Gastroesophageal sphincter (tissue), 4 donors: ENCODE measurements around the gene MUC20. TPM values are rescaled to one million over a fixed set of nuclear protein-coding genes. Genes with fewer than 3 reads are reported as not detected.
"Not testable (repeated sequence)": the region's sequence is repeated elsewhere in the genome, so short reads cannot be mapped to it uniquely, and the experiment has no call there.

Source experiments
- ATAC-seq: fragments of 150-250 bp; one replicate; pipeline ENCODE4 v1.9.1; 2016; ENCODE audit warnings: mild to moderate bottlenecking, moderate library complexity
- H3K27ac ChIP-seq, 4 donors: fragments of 200-600 bp; sonication (generic) in 3 of 4; 1 replicate in 3 of 4; 2 replicates in 1 of 4; pipeline ENCODE4 v1.5.1; 2016 to 2019
- H3K27me3 ChIP-seq: fragments of 200-600 bp; sonication (generic); one replicate; pipeline ENCODE4 v1.5.1; 2019
- H3K36me3 ChIP-seq, 2 donors: fragments of 200-600 bp; sonication (generic); one replicate each; pipeline ENCODE4 v1.5.1; 2019; ENCODE audit warnings: control low read depth in 1 of 2
- H3K4me1 ChIP-seq, 3 donors: fragments of 200-600 bp; sonication (generic); 1 replicate in 2 of 3; 2 replicates in 1 of 3; pipeline ENCODE4 v1.5.1; 2016 to 2019; ENCODE audit warnings: control low read depth in 2 of 3
- H3K4me3 ChIP-seq, 2 donors: fragments of 200-600 bp; sonication (generic); one replicate each; pipeline ENCODE4 v1.5.1; 2019; ENCODE audit warnings: mild to moderate bottlenecking in 1 of 2, moderate library complexity in 1 of 2
- H3K9me3 ChIP-seq, 3 donors: fragments of 200-600 bp; sonication (generic); one replicate each; pipeline ENCODE4 v1.5.1; 2017 to 2019; ENCODE audit warnings: control low read depth in 2 of 3
- EP300 ChIP-seq: sonication (generic); formaldehyde crosslinking; IDR thresholded peaks from one replicate; pipeline ENCODE4 v1.6.1; 2017; ENCODE audit warnings: antibody characterized with exemption, mild to moderate bottlenecking
- POLR2A ChIP-seq, 2 donors: fragments of 450-650 bp; IDR thresholded peaks; one replicate each; pipeline ENCODE4 v1.6.1; 2017; ENCODE audit warnings: antibody characterized with exemption in 2 of 2, mild to moderate bottlenecking in 2 of 2, moderate library complexity in 1 of 2
- POLR2AphosphoS5 ChIP-seq: sonication (generic); formaldehyde crosslinking; IDR thresholded peaks from one replicate; pipeline ENCODE4 v1.6.1; 2017; ENCODE audit warnings: antibody characterized with exemption
- WGBS, 2 donors: methylation state at CpG; one replicate each; pipeline ENCODE4 v1.1.5; 2018; ENCODE audit warnings: low coverage in 1 of 2; 5-methylcytosine and 5-hydroxymethylcytosine counted together
- small RNA-seq, 4 donors: library from RNA; depleted of rRNA; stranded (forward); fragments of <200 nt; gene quantifications; one replicate each; pipeline ENCODE3, GENCODE V24; 2016
- total RNA-seq, 4 donors: library from RNA; depleted of rRNA; stranded (reverse); fragments of >200 nt; gene quantifications; one replicate each; pipeline ENCODE4 v1.1.0, GENCODE V29; 2016
- TF ChIP-seq, protein P1 (sequence below), 4 experiments: fragments of 200-600 bp in 2 of 4; fragments of 450-650 bp in 2 of 4; sonication (generic) in 1 of 4; IDR thresholded peaks; one replicate each; pipeline ENCODE4 v1.5.1; 2017 to 2019; ENCODE audit warnings: antibody characterized with exemption in 4 of 4, mild to moderate bottlenecking in 2 of 4, moderate library complexity in 2 of 4

MUC20 gene
- total RNA-seq, 4 donors from 2014 or later = 2.0 to 7.7 (median 4.8) TPM

DNA sequence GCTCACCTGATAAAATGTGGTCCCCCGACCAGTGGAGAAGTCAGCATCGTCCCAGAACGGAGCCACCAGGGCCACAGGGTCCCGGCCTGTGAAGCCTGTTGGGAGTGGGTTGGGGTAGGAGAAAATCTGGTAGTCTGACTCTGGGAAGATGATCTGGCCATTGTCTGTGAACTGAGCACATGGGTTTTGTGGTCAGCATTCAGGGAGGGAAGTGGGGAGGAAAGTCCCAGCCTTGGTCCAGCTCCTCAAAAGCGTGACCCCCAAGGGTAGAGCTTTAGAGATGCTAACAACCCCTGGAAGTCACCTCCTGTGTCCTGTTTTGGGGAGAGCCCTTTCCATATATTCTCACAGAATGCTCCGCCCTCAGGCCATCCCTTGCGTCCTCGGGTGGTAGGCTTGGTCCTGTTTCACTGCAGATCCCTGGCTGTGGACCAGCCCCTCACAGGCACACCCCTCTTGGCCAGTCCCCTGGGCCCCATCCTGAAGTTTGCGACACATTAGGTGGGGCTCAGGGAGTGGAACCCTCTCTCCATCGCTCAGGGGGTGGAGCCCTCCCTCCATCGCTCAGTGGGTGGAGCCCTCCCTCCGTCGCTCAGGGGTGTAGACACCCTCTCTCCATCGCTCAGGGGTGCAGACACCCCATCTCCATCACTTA, 51.0 kb downstream of the MUC20 start:
- TF ChIP-seq, protein P1, sequence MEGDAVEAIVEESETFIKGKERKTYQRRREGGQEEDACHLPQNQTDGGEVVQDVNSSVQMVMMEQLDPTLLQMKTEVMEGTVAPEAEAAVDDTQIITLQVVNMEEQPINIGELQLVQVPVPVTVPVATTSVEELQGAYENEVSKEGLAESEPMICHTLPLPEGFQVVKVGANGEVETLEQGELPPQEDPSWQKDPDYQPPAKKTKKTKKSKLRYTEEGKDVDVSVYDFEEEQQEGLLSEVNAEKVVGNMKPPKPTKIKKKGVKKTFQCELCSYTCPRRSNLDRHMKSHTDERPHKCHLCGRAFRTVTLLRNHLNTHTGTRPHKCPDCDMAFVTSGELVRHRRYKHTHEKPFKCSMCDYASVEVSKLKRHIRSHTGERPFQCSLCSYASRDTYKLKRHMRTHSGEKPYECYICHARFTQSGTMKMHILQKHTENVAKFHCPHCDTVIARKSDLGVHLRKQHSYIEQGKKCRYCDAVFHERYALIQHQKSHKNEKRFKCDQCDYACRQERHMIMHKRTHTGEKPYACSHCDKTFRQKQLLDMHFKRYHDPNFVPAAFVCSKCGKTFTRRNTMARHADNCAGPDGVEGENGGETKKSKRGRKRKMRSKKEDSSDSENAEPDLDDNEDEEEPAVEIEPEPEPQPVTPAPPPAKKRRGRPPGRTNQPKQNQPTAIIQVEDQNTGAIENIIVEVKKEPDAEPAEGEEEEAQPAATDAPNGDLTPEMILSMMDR (IDR thresholded peaks at IDR 0.05) = no peak
- TF ChIP-seq POLR2A (IDR thresholded peaks at IDR 0.05) (no peak), EP300 (no peak), POLR2AphosphoS5 (no peak)
- Histone ChIP-seq H3K4me3 (no peak overlapping the region), H3K27me3 (no peaks in the 10 kb centered on the region), H3K9me3 (no peaks in the 10 kb centered on the region), H3K36me3 (no peaks in the 10 kb centered on the region), H3K4me1 (no peaks in the 10 kb centered on the region), H3K27ac (no peak overlapping the region)
- 67 to 90% methylated on average over 2 to 3 of the region's 14 CpGs for WGBS, 2 donors
- no peak for ATAC-seq

DNA sequence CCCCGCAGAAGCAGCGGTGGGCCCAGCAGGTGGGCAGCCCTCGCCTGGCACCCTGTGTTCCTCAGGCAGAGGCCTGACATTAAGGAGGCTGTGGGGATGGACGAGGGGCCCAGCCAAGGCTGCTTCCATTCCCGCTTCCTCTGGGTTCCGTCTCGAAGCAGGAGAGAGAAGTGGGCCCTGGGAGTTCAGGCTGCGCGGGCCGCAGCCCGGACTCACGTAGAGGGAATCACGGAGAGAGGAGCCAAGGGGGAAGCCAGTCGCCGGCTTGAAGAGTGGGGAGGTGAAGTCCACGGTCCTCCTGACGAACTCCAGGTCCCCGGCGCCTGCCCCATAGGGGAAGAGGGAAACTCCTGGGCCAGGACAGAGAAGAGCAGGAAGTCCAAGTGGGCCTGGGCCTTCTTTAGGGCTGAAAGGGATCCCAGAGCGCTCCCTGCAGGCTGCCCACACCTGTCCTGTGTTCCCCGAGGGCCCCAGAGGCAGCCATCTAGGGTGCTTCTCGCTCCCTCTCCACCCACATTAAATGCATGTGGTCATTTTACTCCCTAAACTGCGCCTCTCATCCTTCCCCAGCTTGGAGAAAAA, 53.3 kb downstream of the MUC20 start:
- ATAC-seq = no peak
- Histone ChIP-seq H3K4me3 (no peak overlapping the region), H3K36me3 (no peaks in the 10 kb centered on the region), H3K27me3 (peaks cover 9% of the 10 kb centered on the region), H3K4me1 (no peaks in the 10 kb centered on the region), H3K9me3 (no peaks in the 10 kb centered on the region), H3K27ac (no peak overlapping the region)
- TF ChIP-seq POLR2A (IDR thresholded peaks at IDR 0.05) = no peak
- WGBS, 2 donors = 89% methylated on average over 16 of the region's 23 CpGs; no CpG with 5 or more reads in 1 of the 2 donors

DNA sequence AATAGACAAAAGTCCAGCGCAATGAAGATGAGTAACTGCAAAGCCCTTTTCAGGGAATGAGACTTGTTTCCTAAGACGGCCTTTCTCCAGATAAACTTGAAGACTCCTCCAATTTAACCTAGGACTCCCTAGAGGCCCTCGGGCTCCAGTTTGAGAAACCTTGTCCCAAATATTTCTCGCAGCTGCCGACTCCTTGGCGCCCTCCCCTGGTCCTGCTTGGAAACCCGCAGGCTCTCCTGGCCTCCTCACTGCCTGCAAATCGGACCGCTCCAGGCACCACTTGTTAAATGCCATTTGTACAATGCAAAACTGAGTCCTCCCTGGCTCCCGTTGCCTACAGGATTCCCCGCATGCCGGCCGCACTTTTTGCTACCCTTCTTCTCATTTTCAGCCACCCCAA, 54.1 kb downstream of the MUC20 start:
- TF ChIP-seq, protein P1 (IDR thresholded peaks at IDR 0.05) = peak in 3 of 4 experiments; percentile 27 to 60 (median 54)
- no peak for TF ChIP-seq POLR2A (IDR thresholded peaks at IDR 0.05)
- no peak for TF ChIP-seq EP300
- no peak for TF ChIP-seq POLR2AphosphoS5

DNA sequence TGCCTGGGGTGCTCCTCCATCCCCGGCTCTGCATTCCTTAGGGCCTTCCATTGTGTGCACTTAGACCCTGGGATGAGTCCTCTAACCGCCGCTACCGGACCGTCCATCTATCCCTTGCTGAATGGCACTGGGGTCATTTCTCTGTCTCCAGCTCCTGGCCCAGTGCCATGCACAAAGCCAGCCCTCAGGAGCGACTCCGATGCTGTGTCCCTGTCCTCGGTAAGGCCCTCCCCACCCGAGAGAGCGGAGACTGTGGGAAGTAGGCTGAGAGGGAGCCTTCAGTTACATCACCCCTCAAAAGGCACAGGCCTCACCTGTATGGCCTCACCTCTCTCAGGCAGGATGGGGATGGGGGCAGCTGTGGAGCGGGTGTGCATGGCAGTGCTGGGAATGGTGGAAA, 57.2 kb downstream of the MUC20 start:
- TF ChIP-seq POLR2A (IDR thresholded peaks at IDR 0.05) (no peak), POLR2AphosphoS5 (no peak), EP300 (no peak)
- TF ChIP-seq, protein P1 (IDR thresholded peaks at IDR 0.05) = no peak
- WGBS, 2 donors = 88 to 100% methylated on average over 3 to 6 of the region's 11 CpGs

More for the DNA sequence above, 54.1 kb downstream of the MUC20 start:
- peak; percentile 58 for ATAC-seq
- H3K4me3 ChIP-seq = no peak overlapping the region
- no peaks in the 10 kb centered on the region for H3K9me3 ChIP-seq
- H3K27me3 ChIP-seq = peaks cover 9% of the 10 kb centered on the region
- H3K4me1 ChIP-seq = no peaks in the 10 kb centered on the region
- 10 to 48% methylated on average over 8 to 12 of the region's 13 CpGs for WGBS, 2 donors
- no peak overlapping the region for H3K27ac ChIP-seq
- no peaks in the 10 kb centered on the region for H3K36me3 ChIP-seq

DNA sequence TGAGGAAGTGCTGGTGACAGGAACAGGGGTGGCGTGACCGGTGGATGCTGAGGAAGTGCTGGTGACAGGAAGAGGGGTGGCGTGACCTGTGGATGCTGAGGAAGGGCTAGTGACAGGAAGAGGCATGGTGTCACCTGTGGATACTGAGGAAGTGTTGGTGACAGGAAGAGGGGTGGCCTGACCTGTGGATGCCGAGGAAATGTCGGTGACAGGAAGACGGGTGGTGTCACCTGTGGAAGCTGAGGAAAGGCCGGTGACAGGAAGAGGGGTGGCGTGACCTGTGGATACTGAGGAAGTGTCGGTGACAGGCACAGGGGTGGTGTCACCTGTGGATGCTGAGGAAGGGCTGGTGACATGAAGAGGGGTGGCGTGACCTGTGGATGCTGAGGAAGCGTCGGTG, 60.5 kb downstream of the MUC20 start:
- H3K4me3 ChIP-seq, H3K27ac ChIP-seq, H3K4me1 ChIP-seq, H3K36me3 ChIP-seq, ATAC-seq, H3K9me3 ChIP-seq: not testable (repeated sequence)
- H3K27me3 ChIP-seq = peaks cover 23% of the 10 kb centered on the region
- WGBS, 2 donors = 81 to 85% methylated on average over 10 to 12 of the region's 12 CpGs

More for the DNA sequence above, 57.2 kb downstream of the MUC20 start:
- Histone ChIP-seq H3K9me3 (no peaks in the 10 kb centered on the region), H3K36me3 (no peaks in the 10 kb centered on the region), H3K27me3 (peaks cover 9% of the 10 kb centered on the region), H3K4me3 (no peak overlapping the region), H3K27ac (no peak overlapping the region), H3K4me1 (no peaks in the 10 kb centered on the region)
- no peak for ATAC-seq

Small RNA genes within 50 kb of the gene (small RNA-seq; reads per million reads assigned to genes)
- gene MIR570 = 0 to 0.37 (median 0) reads per million in 4 donors

Other genes starting within 250 kb of the MUC20 start
- gene PPP1R2, start 177.7 kb upstream of the MUC20 start, total RNA-seq = 100 to 1,000 TPM in 1 of 4 donors, 10 to 100 TPM in 3; 63.1 to 472 (median 80.7) TPM
- 100 to 1,000 TPM; 123 to 541 (median 380) TPM for gene APOD, start 137.0 kb upstream of the MUC20 start, total RNA-seq
- gene MUC4, start 91.0 kb downstream of the MUC20 start, total RNA-seq = 1 to 10 TPM in 1 of 4 donors, under 1 TPM in 2, not detected in 1; 0.19 to 3.0 (median 0.47) TPM
- gene TNK2, start 187.6 kb downstream of the MUC20 start, total RNA-seq = 10 to 100 TPM; 14.5 to 28.8 (median 23.9) TPM